IPS DF 4.7 (cell line): ENCODE data around the gene PBLD.
"Not testable (repeated sequence)": the region's sequence is repeated elsewhere in the genome, so short reads cannot be mapped to it uniquely, and the experiment has no call there.

ENCODE experiments used
- DNase-seq: peaks from one replicate; pipeline ENCODE4 v3.0.0-alpha.2; 2013; ENCODE audit warnings: low spot score; ENCODE audit errors: extremely low read depth

PBLD gene

DNA sequence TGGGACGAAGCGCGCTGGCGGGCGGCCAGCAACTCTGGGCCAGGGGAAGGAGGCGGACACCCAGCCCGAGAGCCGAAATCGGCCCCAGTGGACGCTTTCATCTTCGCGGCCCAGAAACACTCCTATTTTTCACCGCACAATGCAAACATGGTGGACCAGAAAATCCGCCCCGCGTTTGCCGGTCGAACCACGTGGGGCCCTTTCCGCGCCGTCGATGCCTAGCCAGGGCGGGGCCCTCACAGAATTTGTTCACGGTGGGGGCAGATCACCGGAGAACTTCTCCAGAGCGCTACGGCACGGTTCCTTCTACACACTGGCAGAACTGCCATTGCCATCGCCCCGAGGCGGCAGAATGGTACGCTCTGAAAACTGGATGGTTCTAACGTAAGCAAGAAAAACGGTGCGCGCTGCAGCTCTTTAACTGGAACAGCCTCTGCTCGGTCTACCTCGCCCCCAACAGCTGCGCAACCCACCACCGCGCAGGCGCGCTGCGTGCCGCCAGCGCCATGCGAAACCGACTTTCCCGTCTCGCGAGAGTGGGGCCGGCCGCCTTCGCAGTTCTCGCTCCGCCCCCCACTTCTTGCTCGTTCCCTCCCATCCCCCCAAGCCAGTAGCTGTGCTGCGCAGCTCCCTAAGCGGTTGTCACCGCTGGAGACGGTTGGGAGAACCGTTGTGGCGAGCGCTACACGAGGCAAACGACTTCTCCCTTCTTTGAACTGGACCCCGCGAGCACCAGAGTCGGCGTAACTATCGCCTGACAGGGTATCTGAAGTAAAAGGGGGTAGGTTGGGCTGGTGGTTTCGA lies 1.1 kb downstream of the PBLD start, which contains the start of gene HNRNPH3:
HNRNPH3 (plus strand) TSS at position 610 of the 804 bp plus-strand sequence. CDS start 5,158 bp downstream, outside the sequence.
- DNase-seq = peak; percentile 80

DNA sequence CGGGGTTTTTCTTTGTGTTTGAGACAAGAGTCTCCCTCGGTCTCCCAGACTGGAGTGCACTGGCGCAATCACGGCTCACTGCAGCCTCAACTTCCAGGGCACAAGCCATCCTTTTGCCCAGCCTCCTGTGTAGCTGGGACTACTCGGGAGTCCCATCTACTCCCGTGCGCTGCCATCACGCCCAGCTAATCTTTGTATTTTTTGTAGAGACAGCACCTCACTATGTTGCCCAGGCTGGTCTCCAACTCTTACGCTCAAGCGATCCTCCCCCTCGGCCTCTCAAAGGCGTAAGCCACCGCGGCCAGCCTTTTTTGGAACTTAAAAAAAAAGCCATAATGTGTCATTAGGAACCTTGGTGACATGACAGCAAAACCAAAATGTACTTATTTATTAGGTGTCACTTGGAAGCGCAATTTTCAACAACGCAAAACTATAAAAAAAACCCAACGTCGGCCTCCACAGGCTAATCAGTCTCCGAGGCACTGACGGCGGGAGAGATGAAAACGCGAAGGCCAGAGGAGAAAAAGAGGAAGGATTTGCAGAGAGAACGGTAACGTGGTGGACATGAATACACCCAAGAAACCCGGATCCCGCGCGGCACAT lies 1.8 kb downstream of the PBLD start:
- no peak for DNase-seq

DNA sequence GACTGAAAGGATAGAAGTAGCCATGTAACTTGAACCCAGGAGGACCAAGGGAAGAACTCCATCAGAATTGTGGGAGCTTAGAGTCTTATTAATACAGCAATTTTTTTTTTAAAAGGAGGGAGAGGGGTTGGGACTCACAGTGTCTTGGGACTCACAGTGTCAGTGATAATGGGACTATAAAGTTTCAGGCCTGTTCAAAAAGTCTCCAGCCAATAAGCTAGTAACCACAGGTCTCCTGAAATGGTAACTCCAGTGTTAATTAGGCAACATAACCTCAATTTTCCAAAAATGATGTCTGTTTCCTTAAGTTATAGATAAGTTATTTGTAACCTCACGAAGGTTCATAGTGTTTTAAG lies 3.2 kb downstream of the PBLD start:
- no peak for DNase-seq

DNA sequence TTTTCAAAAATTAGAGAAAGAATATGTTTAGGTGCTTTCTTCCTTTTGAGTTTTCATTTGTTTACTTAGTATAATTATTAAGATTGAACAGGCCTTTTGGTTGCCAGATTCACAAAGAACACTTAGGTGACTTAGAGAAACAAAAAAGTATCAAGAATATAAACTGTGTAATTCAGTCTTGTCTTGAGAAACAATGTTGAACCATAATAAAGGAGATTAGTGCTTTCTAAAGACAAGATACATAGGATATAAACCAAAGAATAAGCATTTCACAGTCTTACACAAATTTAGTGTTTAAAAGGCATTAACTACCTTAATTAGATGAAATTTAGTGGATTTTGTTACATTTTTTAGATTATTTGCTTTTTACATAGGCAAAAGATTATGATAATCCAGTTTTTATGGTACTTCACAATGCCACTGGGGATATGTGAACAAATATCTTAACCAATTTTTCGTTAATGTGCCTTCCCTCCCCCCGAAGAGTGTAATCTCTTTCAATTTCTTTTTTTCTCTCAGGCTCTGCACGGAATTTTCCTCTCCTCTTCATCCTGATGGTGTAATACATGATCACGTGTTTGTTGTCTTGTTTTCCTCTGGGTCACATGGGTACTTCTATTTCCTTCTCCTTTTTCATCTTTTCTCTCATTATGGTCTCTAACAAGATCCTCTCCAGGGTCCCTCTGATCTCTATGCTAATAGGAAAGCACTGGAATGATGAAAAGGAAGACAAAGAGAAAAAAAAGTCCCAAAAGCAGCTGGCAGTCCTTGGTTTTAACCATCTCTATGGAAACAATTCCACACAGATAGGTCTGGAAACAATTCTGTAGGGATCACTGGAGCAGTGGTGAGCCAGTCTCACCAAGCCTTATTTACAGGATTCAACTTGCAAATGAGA lies 4.6 kb downstream of the PBLD start:
- DNase-seq = no peak

DNA sequence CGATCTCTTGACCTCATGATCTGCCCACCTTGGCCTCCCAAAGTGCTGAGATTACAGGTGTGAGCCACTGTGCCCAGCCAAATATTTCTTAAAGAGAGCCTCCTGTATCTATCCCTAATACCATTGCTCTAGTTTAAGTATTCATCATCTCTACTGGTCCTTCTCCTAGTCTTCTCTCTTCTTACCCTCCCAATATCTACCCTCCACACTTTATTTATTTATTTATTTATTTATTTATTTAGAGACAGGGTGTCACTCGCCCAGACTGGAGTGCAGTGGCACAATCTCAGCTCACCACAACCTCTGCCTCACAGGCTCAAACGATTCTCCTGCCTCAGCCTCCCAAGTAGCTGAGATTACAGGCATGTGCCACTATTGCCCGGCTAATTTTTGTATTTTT lies 8.3 kb downstream of the PBLD start:
- not testable (repeated sequence) for DNase-seq

DNA sequence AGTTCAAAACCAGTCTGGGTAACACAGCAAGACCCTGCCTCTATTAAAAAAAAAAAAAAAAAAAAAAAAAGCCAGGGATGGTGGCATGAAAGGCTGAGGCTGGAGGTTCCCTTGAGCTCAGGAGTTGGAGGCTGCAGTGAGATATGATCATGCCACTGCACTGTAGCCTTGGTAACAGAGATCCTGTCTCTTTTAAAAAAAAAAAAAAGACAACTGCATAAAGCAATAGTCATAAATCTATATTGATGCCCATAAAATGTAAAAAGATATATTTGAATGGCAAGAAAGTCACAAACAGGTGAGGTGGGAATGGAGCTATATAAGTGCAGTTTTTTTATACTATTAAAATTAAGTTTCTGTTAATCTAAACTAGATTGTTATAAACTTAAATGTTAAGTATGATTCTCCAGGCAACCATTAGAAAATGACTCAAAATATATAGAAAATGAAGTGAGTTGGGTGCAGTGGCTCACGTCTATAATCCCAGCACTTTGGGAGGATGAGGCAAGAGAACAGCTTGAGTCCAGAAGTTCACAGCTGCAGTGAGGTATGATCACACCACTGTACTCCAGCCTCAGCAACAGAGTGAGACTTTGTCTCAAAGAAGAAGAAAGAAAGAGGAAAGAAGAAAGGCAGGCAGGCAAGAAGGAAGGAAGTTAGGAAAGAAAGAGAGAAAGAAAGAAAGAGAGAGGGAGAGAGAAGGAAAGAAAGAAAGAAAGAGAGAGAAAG lies 14.2 kb downstream of the PBLD start:
- no peak for DNase-seq

DNA sequence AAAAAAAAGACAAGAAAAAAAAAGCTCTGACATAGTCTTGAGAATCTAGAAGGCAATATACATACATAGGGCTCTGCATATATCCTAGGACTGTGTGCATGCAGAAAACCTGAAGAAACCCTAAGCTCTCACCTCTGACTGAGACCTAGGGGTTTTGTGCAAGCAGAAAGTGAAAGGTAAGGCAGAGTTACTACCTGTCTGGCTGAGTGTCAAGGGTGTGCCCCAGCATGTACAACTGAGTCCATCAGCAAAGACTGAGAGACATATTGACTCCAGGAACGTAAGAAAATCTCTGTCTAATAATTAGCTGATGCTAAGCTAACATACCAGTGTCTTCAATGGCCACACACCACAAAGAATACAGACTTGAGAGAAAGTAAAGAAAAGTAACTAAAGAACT lies 17.1 kb downstream of the PBLD start:
- DNase-seq = no peak

DNA sequence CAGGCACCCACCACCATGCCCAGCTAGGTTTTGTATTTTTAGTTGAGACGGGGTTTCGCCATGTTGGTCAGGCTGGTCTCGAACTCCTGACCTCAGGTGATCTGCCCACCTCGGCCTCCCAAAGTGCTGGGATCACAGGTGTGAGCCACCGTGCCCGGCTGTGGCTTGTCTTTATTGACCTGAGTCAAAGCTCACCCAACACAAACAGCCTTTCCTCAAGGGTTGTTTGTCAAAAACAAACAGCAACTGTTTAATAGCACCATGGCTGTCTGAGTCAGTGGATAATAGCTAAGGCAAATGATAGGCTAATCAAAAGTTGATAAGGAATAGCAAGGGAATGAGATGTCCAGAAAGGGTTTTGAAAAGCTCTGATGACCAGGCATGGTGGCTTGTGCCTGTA lies 17.8 kb downstream of the PBLD start:
- not testable (repeated sequence) for DNase-seq

DNA sequence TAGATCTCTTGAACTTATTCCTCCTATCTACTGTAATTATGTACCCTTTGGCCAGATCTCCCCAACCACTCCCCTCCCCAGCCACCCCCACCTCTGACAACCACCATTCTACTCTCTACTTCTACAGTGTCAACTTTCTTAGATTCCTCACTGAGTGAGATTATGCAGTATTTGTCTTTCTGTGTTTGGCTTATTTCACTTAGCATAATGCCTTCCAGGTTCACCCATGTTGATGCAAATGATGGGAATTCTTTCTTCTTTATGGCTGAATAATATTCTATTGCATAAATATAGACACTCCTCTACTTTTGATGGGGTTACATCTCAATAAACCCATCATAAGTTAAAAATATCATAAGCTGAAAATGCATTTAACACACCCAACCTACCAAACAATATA lies 22.2 kb downstream of the PBLD start:
- DNase-seq = no peak

DNA sequence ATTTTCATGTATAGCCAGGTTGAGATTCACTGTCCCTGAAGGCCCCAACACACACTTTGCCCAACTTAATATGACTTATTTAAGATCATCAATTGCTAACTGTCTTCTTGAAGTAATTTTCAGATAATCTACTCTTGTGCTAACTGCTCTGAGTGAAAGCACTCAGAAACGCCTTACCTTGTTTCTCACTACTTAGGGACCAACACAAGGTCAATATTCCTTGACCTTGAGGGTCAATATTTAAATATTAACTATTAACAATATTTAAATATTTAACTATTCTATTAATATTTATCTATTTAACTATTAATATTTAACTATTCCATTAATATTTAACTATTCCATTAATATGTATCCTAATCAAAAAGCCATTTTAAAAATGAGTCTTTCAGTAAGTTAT lies 26.9 kb downstream of the PBLD start:
- no peak for DNase-seq

DNA sequence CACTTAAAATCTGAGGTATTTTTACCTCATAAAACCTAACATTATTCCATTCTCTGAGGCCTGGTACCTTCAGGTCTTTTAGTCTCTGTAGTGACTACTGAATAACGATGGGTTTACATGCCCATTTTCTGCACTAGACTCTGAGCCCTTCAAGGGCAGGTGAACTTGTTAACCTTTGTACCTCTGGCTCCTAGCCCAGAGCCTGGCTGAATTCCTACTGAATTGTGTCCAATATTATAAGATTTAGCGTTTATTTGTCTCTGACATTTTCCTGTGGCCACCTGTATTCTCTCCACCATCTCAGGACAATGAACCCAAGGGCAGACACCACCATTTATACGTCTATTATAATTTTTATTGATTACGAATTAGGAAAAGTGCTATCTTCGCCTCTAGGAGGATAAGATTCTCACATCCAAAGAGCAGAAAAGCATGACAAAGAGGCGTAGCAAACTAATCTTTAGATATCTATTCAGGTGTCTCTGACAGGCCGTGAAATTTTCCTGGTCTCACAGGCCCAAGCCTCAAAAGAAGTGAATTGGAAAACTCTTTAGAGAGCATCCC lies 28.8 kb downstream of the PBLD start:
- no peak for DNase-seq

DNA sequence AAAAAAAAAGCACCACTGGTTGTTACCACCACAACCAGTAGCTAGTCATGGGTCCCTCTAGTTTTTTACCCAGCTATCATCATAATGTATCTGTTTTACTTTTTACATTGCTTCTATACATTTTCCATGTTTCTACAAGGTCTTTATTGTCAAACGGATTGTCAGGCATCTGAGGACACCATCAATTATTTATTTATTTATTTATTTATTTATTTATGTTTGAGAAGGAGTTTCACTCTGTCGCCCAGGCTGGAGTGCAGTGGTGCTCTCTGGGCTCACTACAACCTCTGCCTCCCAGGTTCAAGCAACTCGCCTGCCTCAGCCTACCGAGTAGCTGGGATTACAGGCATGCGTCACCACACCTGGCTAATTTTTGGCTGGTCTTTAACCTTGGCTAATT lies 29.9 kb downstream of the PBLD start:
- DNase-seq = no peak

DNA sequence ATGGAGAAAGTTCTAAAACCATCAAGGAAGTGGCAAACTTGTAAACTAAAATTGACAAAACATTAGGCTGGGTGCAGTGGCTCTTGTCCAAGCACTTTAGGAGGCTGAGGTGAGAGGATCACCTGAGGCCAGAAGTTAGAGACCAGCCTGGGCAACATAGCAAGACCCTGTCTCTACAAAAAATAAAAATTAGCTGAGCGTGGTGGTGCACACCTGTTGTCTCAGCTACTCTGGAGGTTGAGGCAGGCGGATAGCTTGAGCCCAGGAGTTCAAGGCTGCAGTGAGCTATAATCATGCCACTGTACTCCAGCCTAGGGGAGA lies 30.3 kb downstream of the PBLD start:
- no peak for DNase-seq

DNA sequence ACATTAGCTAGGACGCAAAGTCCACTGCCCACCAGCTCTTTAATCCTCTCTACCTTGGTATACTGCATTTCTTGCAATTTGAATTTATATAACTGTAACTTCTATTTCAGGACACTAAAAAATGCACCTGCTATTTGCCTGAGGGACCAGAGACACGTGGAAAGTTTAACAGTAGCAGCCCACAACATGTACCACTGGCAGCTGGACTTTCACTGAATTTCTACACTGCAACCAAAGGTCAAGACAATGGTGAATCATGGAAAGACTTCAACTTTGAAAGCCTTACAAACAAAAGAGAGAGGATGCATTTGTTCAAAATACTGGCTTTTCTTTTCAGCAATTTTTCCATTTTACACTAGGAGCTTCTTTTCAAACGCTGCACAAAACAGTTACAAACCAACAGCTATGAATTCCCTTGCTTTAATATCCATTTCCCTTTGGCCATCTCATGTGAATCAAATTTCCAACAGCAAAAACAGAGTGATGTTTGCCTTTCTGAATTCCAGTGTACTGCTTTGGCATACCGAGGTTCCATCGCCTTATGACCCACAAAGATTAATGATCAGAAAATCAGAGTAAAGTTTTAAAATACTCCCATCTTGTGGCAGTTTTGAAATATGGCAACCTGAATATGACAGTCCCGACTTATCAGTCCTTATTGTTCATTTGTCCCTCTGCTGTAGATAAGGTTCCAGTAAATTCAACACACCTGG lies 30.8 kb downstream of the PBLD start:
- no peak for DNase-seq

DNA sequence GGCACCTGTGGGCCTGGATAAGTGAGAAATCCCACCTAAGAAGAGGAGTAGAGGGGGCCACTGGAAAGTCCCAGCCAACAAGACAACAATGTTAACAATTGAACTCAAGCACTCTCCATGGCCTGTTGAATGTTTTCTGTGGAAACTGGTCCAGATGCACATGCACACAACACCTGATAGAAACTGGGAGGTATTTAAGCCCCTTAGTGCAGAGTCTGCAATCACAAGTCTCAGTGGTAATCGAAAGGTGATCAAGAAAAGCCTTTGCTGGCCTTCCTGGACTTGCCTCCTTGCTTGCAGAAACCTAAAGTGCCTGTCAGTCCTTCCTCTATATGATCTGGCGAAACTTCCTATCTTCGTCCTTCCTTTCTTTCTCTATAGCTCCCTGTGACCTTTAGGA lies 31.4 kb downstream of the PBLD start:
- no peak for DNase-seq

DNA sequence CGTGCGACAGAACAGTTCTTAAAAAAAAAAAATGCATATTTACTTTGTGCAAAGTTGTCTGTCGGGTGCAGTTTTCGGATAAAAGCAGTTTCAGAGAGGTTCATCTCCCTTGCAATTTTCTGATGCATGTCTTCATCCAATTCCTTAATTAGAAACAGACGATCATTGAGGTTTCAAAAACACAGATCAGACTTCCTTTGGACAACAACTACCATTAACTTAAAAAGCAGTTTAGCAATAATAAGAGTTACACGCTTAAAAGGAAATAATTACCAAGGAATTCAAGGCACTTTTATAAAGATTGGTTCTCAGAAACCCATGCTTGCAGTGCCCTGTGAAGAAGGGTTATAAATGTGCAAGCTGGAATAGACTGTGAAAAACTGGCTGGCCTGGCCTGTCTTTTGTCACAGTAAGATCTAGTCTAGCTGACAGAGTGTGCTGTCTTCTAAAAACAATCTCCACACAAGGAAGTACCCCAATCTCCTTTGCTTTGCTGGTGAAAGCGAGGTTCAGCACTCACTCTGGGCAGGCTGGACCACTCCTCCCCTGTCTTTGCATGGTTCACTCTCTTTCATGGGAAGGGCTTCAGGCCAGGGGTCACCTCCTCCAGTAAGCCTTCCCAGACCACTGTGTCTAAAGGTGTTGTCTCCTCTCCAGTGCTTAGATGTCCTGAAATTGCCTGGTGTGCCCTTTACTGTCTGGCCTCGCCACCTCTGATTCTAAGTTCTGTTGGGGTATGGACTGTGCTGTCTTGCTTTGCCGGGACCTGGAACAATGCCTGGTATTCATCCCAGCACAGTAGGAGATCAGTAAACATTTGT lies 35.7 kb downstream of the PBLD start:
- no peak for DNase-seq

DNA sequence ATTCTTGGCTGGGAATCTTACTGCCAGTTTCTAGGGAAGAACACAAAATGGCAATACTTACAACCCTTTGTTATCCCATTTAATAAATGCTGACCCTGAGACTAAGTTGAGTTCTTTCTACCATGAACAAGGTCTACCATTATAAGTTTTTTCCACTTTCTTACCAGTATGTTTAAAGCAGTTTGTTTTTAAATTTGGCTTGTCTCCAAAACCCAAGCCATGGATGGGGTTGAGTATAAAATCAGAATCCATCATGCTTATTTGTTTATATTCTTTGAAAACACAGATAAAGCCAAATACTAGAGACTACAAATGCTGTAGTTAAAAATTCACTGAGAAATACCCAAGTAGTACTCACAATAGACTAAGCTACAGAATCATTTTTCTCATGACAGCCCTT lies 42.0 kb downstream of the PBLD start:
- no peak for DNase-seq

DNA sequence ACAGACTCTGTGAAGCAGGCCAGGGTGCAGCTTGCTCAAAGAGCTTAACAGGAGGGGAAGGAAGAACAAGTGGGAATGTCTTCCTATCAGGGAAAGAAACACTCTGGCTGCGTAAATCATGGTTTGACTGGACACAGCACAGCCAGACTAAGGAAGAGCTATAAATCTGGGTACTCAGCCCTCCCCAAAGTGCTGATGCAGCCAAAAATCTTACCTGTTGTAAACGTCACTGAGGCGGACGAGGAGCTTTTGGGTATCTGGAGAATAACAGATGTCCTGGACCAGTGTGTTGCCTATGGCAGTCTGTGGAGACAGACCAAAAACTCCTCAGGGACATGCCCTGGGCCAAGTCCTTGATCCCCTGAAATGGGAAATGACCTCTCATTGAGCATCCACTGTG lies 44.0 kb downstream of the PBLD start:
- no peak for DNase-seq

DNA sequence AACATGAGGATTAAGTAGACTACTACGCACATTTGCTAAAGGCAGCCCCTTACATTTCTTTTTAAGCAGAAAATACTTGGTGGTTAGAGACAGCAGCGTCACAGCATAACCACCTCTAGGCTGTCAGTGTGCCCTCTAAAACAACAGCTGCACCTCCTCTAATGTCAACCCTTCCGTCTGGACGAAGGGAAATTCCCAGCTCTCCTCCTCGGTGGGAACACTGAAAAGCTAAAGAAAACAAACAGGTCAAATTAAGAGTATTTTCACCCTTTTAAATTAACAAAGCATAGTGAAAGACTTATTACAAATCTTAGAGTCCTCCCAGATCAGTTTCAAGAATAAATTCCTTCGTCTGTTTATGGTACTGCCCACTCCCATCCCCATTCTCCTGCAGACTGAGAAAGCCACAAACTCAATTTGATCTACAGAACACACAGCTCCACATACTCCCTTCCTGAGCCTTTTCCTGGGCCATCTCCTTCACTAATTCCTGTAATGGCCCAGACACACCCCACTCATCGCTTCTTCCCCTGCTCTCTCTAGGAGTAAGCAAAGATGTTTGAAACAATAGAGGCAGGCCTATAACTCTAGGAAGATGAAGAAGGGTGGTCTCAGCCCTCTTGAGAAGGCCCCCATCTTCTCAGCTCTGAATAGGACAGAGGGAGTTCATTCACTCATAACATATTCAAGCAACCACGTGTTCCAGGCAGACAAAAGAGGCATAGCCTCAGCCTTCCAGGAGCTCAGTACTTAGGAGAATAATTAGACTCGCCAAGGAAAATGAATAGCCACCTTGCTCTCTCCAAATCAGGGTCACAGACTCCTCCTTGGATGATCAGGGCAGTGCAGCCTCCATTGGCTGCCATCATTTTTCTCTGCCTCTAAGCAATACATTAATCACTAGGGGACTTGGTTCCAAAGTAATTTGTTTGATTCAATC lies 48.4 kb downstream of the PBLD start:
- DNase-seq = no peak
